ENCODE measurements around the gene PTPN5.

The PTPN5 gene

DNA sequence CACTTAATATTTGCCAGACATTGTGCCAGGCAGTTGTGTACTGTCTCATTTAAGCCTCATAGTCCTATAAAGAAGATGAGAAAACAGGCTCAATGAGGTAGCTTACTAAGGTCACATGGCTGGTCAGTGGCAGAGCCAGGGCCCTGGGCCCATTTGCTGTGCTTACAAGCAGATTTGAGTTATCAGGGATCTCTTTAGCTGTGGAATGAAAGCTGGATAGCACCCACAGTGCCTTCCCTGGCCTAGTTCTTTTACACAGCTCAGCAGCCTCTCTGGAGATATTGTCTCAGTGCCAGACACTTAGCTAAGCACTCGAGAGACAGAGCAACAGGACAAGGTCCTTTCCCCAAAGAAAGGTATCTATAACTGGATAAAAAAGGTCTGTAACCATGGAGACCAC is 86.9 kb downstream of the PTPN5 start:
- TF ChIP-seq POLR2A (IDR thresholded peaks at IDR 0.05; ENCODE audit: low read depth, low read length), result no peak
- no peak for TF ChIP-seq POLR2AphosphoS5 (IDR thresholded peaks at IDR 0.05; ENCODE audit: low read depth, low read length)
- no peak for TF ChIP-seq TAF1 (IDR thresholded peaks at IDR 0.05; ENCODE audit: borderline replicate concordance, low read depth, low read length)
- DNase-seq (ENCODE audit: insufficient read length) (no peak), FAIRE-seq (no peak)

DNA sequence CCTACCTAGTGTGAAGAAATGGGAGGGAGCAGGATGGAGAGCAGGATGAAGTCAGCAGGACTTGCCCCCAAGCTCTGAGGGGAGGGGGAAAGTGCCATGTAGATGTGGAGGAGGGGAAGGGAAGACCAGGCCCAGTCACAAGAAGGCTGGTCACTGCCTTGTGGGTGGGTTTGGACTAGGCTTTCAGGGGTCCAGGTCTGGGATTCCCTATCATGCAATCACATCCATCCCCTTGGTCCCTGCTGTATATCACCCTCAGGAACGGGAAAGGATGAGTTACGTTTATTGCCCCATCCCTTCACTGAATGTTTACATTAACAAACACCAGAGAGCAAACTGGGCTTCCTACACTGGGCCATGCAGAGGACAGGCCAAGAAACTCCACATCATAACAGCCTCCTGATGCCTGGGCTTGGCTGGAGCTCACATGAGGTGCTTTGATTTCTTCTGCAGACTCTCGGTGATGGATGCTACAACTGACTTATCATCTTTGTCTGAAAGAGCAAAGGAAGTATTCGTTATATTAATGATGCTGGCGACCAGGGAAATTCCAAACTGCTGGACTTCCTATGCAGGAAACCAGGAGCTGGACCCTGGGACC is 87.5 kb downstream of the PTPN5 start:
- no peak for FAIRE-seq
- DNase-seq (ENCODE audit: insufficient read length), result no peak
- TF ChIP-seq POLR2A (IDR thresholded peaks at IDR 0.05; ENCODE audit: low read depth, low read length), result no peak
- no peak for TF ChIP-seq POLR2AphosphoS5 (IDR thresholded peaks at IDR 0.05; ENCODE audit: low read depth, low read length)
- no peak for TF ChIP-seq TAF1 (IDR thresholded peaks at IDR 0.05; ENCODE audit: borderline replicate concordance, low read depth, low read length)

- FAIRE-seq, result no peak
- TF ChIP-seq TAF1 (IDR thresholded peaks at IDR 0.05; ENCODE audit: borderline replicate concordance, low read depth, low read length) (no peak), POLR2A (IDR thresholded peaks at IDR 0.05; ENCODE audit: low read depth, low read length) (no peak), POLR2AphosphoS5 (IDR thresholded peaks at IDR 0.05; ENCODE audit: low read depth, low read length) (no peak)
- DNase-seq (ENCODE audit: insufficient read length), result no peak
Measured at GRCh38 chr11:18703001-18703763, 88.4 kb downstream of the PTPN5 start.

DNA sequence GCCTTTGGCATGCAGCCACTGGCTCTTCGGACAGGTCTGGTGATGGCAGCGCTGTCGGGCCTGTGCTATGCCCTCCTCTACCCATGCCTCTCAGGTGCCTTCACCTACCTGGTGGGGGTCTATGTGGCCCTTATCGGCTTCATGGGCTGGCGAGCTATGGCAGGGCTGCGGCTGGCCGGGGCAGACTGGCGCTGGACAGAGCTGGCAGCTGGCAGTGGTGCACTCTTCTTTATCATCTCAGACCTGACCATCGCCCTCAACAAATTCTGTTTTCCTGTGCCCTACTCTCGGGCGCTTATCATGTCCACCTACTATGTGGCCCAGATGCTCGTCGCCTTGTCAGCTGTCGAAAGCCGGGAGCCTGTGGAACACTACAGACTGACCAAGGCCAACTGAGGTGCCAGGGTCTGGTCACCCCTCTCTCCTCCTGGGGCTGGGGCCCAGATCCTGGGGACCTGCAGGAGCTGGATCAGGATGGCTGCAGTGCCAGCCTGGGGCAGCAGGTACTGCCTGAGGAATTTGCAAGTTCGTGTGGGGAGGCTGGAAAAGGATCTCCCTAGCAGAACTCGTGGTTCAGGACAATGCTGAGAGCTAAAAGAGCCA is 89.9 kb downstream of the PTPN5 start:
- TF ChIP-seq POLR2A (IDR thresholded peaks at IDR 0.05; ENCODE audit: low read depth, low read length), result no peak
- no peak for TF ChIP-seq POLR2AphosphoS5 (IDR thresholded peaks at IDR 0.05; ENCODE audit: low read depth, low read length)
- TF ChIP-seq TAF1 (IDR thresholded peaks at IDR 0.05; ENCODE audit: borderline replicate concordance, low read depth, low read length), result no peak
- FAIRE-seq (no peak), DNase-seq (ENCODE audit: insufficient read length) (no peak)

DNA sequence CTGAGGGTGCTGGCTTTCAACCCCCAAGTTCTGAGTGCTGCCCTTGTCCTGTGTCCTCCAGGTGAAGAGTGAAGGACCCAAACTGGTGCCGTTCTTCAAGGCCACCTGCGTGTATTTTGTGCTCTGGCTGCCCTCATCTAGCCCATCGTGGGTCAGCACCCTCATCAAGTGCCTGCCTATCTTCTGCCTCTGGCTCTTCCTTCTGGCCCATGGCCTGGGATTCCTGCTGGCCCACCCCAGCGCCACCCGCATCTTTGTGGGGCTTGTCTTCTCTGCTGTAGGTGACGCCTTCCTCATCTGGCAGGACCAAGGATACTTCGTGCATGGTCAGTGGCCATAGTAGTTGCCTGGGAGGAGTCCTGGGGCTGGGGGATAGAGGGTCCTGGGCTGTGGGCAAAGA is 90.7 kb downstream of the PTPN5 start:
- TF ChIP-seq TAF1 (IDR thresholded peaks at IDR 0.05; ENCODE audit: borderline replicate concordance, low read depth, low read length), result no peak
- no peak for TF ChIP-seq POLR2A (IDR thresholded peaks at IDR 0.05; ENCODE audit: low read depth, low read length)
- TF ChIP-seq POLR2AphosphoS5 (IDR thresholded peaks at IDR 0.05; ENCODE audit: low read depth, low read length), result no peak
- DNase-seq (ENCODE audit: insufficient read length) (no peak), FAIRE-seq (no peak)

DNA sequence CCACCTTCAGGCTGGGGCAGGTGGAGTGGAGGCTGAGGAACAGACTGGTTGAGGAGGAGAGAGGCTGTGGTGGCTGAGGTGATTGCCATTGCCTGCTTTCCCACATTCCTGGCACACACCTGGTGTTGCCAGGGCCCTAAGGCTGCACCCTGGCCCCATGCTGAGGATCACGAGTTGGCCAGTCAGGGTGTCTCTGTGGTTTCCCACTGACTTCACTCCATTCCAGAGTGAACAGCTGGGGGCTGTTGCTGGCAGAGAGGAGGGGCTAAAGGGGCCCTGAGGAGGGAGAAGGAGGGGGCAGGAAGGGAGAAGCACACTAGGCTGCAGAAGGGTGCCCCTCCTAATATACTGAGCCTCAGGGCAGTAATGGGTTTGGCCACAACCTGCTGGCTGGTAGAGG is 91.2 kb downstream of the PTPN5 start:
- no peak for TF ChIP-seq POLR2A (IDR thresholded peaks at IDR 0.05; ENCODE audit: low read depth, low read length)
- no peak for TF ChIP-seq POLR2AphosphoS5 (IDR thresholded peaks at IDR 0.05; ENCODE audit: low read depth, low read length)
- no peak for TF ChIP-seq TAF1 (IDR thresholded peaks at IDR 0.05; ENCODE audit: borderline replicate concordance, low read depth, low read length)
- DNase-seq (ENCODE audit: insufficient read length) (no peak), FAIRE-seq (no peak)

DNA sequence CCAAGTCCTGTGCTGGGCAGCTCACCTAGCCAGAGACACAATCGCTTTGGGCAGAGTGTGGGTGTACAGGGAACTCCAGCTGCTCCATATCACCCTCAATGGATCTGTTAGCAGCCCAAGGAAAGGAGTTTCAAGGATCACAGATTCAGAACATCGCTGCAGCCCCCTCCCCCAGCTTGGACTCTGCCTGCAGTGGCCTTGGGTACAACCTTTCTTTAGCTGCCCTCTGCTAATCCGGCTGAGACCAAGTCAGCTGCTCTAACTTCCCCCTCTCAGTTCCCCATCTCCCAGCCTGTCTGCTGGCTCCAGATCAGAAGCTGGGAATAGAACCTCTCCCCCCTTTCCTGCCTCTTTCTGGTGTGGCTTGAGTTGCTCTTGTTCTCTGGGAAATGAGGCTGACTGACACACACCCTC is 91.7 kb downstream of the PTPN5 start:
- no peak for DNase-seq (ENCODE audit: insufficient read length)
- TF ChIP-seq TAF1 (IDR thresholded peaks at IDR 0.05; ENCODE audit: borderline replicate concordance, low read depth, low read length), result no peak
- no peak for TF ChIP-seq POLR2A (IDR thresholded peaks at IDR 0.05; ENCODE audit: low read depth, low read length)
- TF ChIP-seq POLR2AphosphoS5 (IDR thresholded peaks at IDR 0.05; ENCODE audit: low read depth, low read length), result no peak
- peak; percentile 63 for FAIRE-seq

DNA sequence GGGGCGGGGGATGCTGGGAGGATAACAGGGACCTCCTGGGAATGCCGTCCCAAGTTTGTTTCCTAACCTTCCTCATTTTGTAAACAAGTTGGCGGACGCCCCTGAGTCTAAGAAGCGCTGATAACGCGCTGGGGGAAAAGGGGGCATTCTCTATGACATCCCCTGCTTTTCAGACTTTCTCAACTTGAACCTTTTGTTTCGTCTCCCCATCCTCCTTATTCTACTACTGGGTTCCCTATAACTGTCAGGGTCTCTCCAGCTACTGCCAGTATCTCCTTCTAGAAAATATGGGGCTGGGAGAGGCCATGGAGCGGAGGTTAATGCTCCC is 92.4 kb downstream of the PTPN5 start:
- DNase-seq (ENCODE audit: insufficient read length) (no peak), FAIRE-seq (peak; percentile 33)
- no peak for TF ChIP-seq POLR2AphosphoS5 (IDR thresholded peaks at IDR 0.05; ENCODE audit: low read depth, low read length)
- no peak for TF ChIP-seq TAF1 (IDR thresholded peaks at IDR 0.05; ENCODE audit: borderline replicate concordance, low read depth, low read length)
- TF ChIP-seq POLR2A (IDR thresholded peaks at IDR 0.05; ENCODE audit: low read depth, low read length), result no peak

DNA sequence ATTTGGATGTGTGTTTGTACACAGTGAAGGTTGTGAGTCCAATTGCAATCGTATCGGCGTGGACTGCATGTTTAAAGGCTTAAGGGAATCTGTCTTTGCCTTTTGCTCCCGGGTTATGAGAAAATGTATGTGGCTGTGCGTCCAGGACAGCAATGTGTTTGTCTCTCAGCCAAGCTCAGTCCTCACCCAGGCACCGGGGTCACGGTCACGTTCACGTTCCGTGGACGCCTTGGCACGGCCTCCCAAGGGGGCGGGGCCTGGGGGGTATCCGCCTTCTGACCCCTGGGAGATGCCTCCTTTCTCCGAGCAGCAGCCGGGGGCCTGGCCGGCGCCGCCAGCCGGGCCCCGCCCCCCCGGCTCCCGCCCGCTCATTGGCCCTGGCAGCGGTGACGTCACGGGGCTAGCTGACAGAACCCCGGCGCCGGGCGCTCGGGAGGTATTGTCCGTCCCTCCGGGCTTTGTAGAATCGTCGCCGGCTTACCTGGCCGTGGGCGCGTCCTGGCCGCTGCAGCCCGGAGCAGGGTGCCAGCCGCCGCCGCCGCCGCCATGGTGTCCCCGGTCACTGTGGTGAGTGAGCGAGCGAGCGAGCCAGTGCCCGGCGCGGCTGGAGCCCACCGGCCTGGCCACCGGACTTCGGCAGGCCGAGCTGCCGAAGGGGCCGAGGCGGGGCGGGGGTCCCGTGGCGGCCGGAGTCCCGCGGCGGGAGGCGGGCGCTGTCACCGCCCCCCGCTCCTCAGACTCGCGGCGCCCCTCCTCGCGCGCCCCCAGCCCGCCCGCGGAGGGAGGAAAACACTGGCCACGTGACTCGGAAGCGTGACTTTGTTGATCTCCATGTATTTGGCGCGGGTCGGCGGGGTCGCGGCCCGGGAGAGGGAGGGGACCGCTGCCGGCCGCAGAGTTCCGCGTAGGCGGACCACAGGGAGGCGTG is 93.0 kb downstream of the PTPN5 start, which contains the start of gene TMEM86A:
Gene TMEM86A, plus strand, starts transcription at position 439 of the 928 bp plus-strand sequence. Its CDS starts 108 bp downstream, at position 547.
- no peak for TF ChIP-seq TAF1 (IDR thresholded peaks at IDR 0.05; ENCODE audit: borderline replicate concordance, low read depth, low read length)
- no peak for TF ChIP-seq POLR2A (IDR thresholded peaks at IDR 0.05; ENCODE audit: low read depth, low read length)
- TF ChIP-seq POLR2AphosphoS5 (IDR thresholded peaks at IDR 0.05; ENCODE audit: low read depth, low read length), result no peak
- DNase-seq (ENCODE audit: insufficient read length), result peak; percentile 87
- peak; percentile 96 for FAIRE-seq

DNA sequence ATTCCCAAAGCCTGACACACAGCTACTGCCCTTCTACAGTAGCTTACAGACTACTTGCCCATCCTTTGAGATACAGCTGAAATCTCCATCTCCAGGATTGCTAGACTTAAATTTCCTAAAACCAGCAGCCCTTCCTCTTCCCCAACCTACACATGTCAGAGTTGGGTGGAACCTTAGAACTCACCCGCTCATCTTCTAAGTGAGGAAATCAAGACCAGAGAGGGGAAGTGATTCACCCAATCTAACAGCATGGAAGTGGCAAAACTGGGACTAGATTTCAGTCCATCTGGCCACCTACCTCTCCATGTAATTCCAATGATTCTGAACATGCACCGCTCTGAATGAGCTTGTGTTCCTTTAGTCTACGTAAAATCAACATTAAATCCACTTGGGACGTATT is 94.0 kb downstream of the PTPN5 start:
- DNase-seq (ENCODE audit: insufficient read length), result no peak
- no peak for FAIRE-seq
- no peak for TF ChIP-seq POLR2AphosphoS5 (IDR thresholded peaks at IDR 0.05; ENCODE audit: low read depth, low read length)
- TF ChIP-seq POLR2A (IDR thresholded peaks at IDR 0.05; ENCODE audit: low read depth, low read length), result no peak
- no peak for TF ChIP-seq TAF1 (IDR thresholded peaks at IDR 0.05; ENCODE audit: borderline replicate concordance, low read depth, low read length)

Data from GM12892 (cell line).